ENCODE data around the gene KATNBL1. TPM values are rescaled to one million over a fixed set of nuclear protein-coding genes. Genes with fewer than 3 reads are reported as not detected.
A peak's percentile ranks its signal among the peaks of the same experiment; 100 is the strongest.

The KATNBL1 gene
- total RNA-seq, 1 donor from 2014 or later = 54.6 TPM

DNA sequence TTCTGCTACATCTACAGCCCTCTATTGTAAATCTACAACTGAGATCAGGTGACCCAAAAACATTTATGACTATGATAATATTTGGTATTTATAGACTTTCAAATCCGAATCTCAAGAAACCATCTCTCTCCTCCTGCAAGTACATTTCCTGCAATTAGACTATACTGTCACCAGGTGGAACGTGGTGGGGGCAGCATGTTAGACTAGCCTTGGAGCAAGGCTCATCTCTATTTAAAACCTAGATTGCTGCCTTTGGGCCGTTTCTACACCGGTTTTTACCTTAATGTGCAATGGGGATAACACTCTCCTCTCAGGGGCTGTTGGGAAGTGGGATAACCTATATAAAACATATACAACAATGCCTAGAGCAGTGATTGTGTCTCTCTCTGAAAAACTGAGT, 3.8 kb upstream of the KATNBL1 start:
- Histone ChIP-seq H3K9ac (ENCODE audit: low read length) (no peak overlapping the region), H4K20me1 (ENCODE audit: insufficient read depth, low read length) (no peaks in the 10 kb centered on the region), H2AFZ (ENCODE audit: low read depth, low read length) (no peak overlapping the region), H3K36me3 (ENCODE audit: insufficient read depth, low read length) (no peaks in the 10 kb centered on the region), H3K4me2 (ENCODE audit: low read length) (no peak overlapping the region), H3K27me3 (ENCODE audit: insufficient read depth, low read length) (no peaks in the 10 kb centered on the region), H3K79me2 (ENCODE audit: insufficient read depth, low read length) (peaks cover 8% of the 10 kb centered on the region), H3K4me3 (ENCODE audit: insufficient read depth, low read depth, low read length) (no peak overlapping the region), H3K9me3 (ENCODE audit: insufficient read depth, low read depth, low read length) (no peaks in the 10 kb centered on the region), H3K27ac (ENCODE audit: low read depth, low read length) (no peak overlapping the region), H3K4me1 (ENCODE audit: insufficient read depth, low read length) (peaks cover 9% of the 10 kb centered on the region)
- H3K9me3 Mint-ChIP-seq (ENCODE audit: unreplicated experiment) = no peaks in the 10 kb centered on the region
- peaks cover 4% of the 10 kb centered on the region for H3K4me1 Mint-ChIP-seq (ENCODE audit: low read depth, unreplicated experiment)
- TF ChIP-seq, protein P1, sequence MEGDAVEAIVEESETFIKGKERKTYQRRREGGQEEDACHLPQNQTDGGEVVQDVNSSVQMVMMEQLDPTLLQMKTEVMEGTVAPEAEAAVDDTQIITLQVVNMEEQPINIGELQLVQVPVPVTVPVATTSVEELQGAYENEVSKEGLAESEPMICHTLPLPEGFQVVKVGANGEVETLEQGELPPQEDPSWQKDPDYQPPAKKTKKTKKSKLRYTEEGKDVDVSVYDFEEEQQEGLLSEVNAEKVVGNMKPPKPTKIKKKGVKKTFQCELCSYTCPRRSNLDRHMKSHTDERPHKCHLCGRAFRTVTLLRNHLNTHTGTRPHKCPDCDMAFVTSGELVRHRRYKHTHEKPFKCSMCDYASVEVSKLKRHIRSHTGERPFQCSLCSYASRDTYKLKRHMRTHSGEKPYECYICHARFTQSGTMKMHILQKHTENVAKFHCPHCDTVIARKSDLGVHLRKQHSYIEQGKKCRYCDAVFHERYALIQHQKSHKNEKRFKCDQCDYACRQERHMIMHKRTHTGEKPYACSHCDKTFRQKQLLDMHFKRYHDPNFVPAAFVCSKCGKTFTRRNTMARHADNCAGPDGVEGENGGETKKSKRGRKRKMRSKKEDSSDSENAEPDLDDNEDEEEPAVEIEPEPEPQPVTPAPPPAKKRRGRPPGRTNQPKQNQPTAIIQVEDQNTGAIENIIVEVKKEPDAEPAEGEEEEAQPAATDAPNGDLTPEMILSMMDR (IDR thresholded peaks at IDR 0.05; ENCODE audit: insufficient read depth, low read depth, low read length) = no peak
- H3K4me3 Mint-ChIP-seq (ENCODE audit: unreplicated experiment) = no peak overlapping the region
- no peak overlapping the region for H3K27ac Mint-ChIP-seq (ENCODE audit: unreplicated experiment)
- no peaks in the 10 kb centered on the region for H3K36me3 Mint-ChIP-seq (ENCODE audit: low read depth, unreplicated experiment)
- DNase-seq (ENCODE audit: low read depth) (no peak), FAIRE-seq (no peak)
- H3K27me3 Mint-ChIP-seq (ENCODE audit: low read depth, unreplicated experiment) = no peaks in the 10 kb centered on the region

- no peaks in the 10 kb centered on the region for H3K36me3 ChIP-seq (ENCODE audit: insufficient read depth, low read length)
- no peak overlapping the region for H3K4me2 ChIP-seq (ENCODE audit: low read length)
- peaks cover 85% of the 10 kb centered on the region for H3K79me2 ChIP-seq (ENCODE audit: insufficient read depth, low read length)
- no peak overlapping the region for H3K9ac ChIP-seq (ENCODE audit: low read length)
- H4K20me1 ChIP-seq (ENCODE audit: insufficient read depth, low read length) = peaks cover 47% of the 10 kb centered on the region
- no peak overlapping the region for H3K27ac ChIP-seq (ENCODE audit: low read depth, low read length)
- peaks cover 10% of the 10 kb centered on the region for H3K4me1 ChIP-seq (ENCODE audit: insufficient read depth, low read length)
- FAIRE-seq (no peak), DNase-seq (ENCODE audit: low read depth) (peak; percentile 64)
- H3K27me3 ChIP-seq (ENCODE audit: insufficient read depth, low read length) = no peaks in the 10 kb centered on the region
- H2AFZ ChIP-seq (ENCODE audit: low read depth, low read length) = no peak overlapping the region
- Mint-ChIP-seq H3K27ac (ENCODE audit: unreplicated experiment) (no peak overlapping the region), H3K27me3 (ENCODE audit: low read depth, unreplicated experiment) (no peaks in the 10 kb centered on the region), H3K9me3 (ENCODE audit: unreplicated experiment) (no peaks in the 10 kb centered on the region), H3K36me3 (ENCODE audit: low read depth, unreplicated experiment) (peaks cover 6% of the 10 kb centered on the region), H3K4me3 (ENCODE audit: unreplicated experiment) (no peak overlapping the region), H3K4me1 (ENCODE audit: low read depth, unreplicated experiment) (peaks cover 18% of the 10 kb centered on the region)
- TF ChIP-seq EZH2 (IDR thresholded peaks at IDR 0.05; ENCODE audit: insufficient read depth, low read length) = no peak
- TF ChIP-seq, protein P1 (IDR thresholded peaks at IDR 0.05; ENCODE audit: insufficient read depth, low read depth, low read length) = no peak
- no peaks in the 10 kb centered on the region for H3K9me3 ChIP-seq (ENCODE audit: insufficient read depth, low read depth, low read length)
- H3K4me3 ChIP-seq (ENCODE audit: insufficient read depth, low read depth, low read length) = no peak overlapping the region
Observed at GRCh38 chr15:34206011-34206410, 3.9 kb downstream of the KATNBL1 start.

DNA sequence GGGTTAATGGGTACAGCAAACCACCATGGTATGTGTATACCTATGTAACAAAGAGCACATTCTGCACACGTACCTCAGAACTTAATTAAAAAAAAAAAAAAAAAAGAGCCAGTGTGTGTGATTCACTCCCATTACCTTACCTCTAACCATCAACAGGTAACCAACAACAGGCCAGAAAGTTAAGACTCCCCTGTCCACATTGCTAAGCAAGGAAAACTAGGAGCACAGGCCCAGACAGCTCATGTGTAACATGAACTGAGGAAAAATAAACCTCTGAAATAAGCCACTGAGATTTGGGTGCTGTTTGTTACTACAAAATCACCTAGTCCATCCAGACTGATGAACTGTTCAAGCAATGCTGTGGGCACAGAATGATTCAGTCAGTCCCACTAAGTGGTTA, 6.0 kb downstream of the KATNBL1 start:
- H3K27ac Mint-ChIP-seq (ENCODE audit: unreplicated experiment) = no peak overlapping the region
- Histone ChIP-seq H3K9ac (ENCODE audit: low read length) (no peak overlapping the region), H3K36me3 (ENCODE audit: insufficient read depth, low read length) (peaks cover 3% of the 10 kb centered on the region), H3K27ac (ENCODE audit: low read depth, low read length) (no peak overlapping the region), H3K4me1 (ENCODE audit: insufficient read depth, low read length) (peaks cover 10% of the 10 kb centered on the region), H2AFZ (ENCODE audit: low read depth, low read length) (no peak overlapping the region), H3K79me2 (ENCODE audit: insufficient read depth, low read length) (peaks cover 98% of the 10 kb centered on the region), H3K4me2 (ENCODE audit: low read length) (no peak overlapping the region), H3K9me3 (ENCODE audit: insufficient read depth, low read depth, low read length) (no peaks in the 10 kb centered on the region), H4K20me1 (ENCODE audit: insufficient read depth, low read length) (peaks cover 62% of the 10 kb centered on the region), H3K4me3 (ENCODE audit: insufficient read depth, low read depth, low read length) (no peak overlapping the region), H3K27me3 (ENCODE audit: insufficient read depth, low read length) (no peaks in the 10 kb centered on the region)
- H3K4me3 Mint-ChIP-seq (ENCODE audit: unreplicated experiment) = no peak overlapping the region
- peaks cover 4% of the 10 kb centered on the region for H3K9me3 Mint-ChIP-seq (ENCODE audit: unreplicated experiment)
- DNase-seq (ENCODE audit: low read depth) (no peak), FAIRE-seq (no peak)
- H3K36me3 Mint-ChIP-seq (ENCODE audit: low read depth, unreplicated experiment) = peaks cover 18% of the 10 kb centered on the region
- no peaks in the 10 kb centered on the region for H3K27me3 Mint-ChIP-seq (ENCODE audit: low read depth, unreplicated experiment)
- peaks cover 18% of the 10 kb centered on the region for H3K4me1 Mint-ChIP-seq (ENCODE audit: low read depth, unreplicated experiment)
- TF ChIP-seq EZH2 (IDR thresholded peaks at IDR 0.05; ENCODE audit: insufficient read depth, low read length) = no peak
- TF ChIP-seq, protein P1 (IDR thresholded peaks at IDR 0.05; ENCODE audit: insufficient read depth, low read depth, low read length) = no peak

All from astrocyte (in vitro differentiated cells and primary cell).